ENCODE data around the gene RPS6KA5.

- TF ChIP-seq CTCF (IDR thresholded peaks at IDR 0.05): no peak
- TF ChIP-seq POLR2A (IDR thresholded peaks at IDR 0.05): no peak
- no peak for TF ChIP-seq POLR2AphosphoS5 (IDR thresholded peaks at IDR 0.05)
Measured at GRCh38 chr14:90900476-90901083, 159.9 kb downstream of the RPS6KA5 start.
